ENCODE measurements around the gene PPM1L.

DNA sequence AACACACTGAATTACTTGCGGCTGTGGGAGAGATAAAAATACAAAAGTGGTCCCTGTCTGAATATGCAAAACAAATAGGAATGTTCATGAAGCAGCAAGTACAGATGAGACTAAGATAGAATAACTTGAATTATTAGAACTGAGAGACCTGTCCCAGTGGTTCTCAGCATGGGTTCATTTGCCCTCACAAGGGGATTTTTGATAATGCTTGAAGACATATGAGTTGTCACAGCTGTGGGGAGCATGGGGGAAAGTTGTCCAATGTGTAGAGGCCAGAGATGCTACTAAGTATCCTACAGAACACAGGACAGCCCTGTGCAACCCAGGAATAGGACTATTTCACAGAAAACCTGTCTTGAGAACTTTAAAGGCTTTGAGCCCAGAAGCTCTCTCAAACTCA is 22.4 kb downstream of the PPM1L start:
- TF ChIP-seq, protein P1, sequence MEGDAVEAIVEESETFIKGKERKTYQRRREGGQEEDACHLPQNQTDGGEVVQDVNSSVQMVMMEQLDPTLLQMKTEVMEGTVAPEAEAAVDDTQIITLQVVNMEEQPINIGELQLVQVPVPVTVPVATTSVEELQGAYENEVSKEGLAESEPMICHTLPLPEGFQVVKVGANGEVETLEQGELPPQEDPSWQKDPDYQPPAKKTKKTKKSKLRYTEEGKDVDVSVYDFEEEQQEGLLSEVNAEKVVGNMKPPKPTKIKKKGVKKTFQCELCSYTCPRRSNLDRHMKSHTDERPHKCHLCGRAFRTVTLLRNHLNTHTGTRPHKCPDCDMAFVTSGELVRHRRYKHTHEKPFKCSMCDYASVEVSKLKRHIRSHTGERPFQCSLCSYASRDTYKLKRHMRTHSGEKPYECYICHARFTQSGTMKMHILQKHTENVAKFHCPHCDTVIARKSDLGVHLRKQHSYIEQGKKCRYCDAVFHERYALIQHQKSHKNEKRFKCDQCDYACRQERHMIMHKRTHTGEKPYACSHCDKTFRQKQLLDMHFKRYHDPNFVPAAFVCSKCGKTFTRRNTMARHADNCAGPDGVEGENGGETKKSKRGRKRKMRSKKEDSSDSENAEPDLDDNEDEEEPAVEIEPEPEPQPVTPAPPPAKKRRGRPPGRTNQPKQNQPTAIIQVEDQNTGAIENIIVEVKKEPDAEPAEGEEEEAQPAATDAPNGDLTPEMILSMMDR (IDR thresholded peaks at IDR 0.05), result no peak
- no peak for TF ChIP-seq POLR2A (IDR thresholded peaks at IDR 0.05)

All from ovary (tissue), 3 donors.